ENCODE results near the gene FGF1. TPM values are rescaled to one million over a fixed set of nuclear protein-coding genes. Genes with fewer than 3 reads are reported as not detected.

Gene FGF1
- total RNA-seq, 4 donors from 2014 or later, result 0.81 to 1.3 (median 1.2) TPM

GRCh38 chr5:142701673-142702311, 15.9 kb upstream of the FGF1 start:
- no peaks in the 10 kb centered on the region for H3K9me3 ChIP-seq
- no peaks in the 10 kb centered on the region for H3K36me3 ChIP-seq
- no peak overlapping the region for H3K27ac ChIP-seq
- intact Hi-C loops (cut with DNase I), result no loop called here
- 84 to 88% methylated on average over 3 of the region's 3 CpGs for WGBS, 2 donors
- TF ChIP-seq CTCF (IDR thresholded peaks at IDR 0.05) (no peak), POLR2A (IDR thresholded peaks at IDR 0.05) (no peak)
- no peak overlapping the region for H3K4me3 ChIP-seq (replicated peaks in 1 of 3)
- peaks cover 14 to 23% of the 10 kb centered on the region in 2 donors for H3K4me1 ChIP-seq
- no peak for DNase-seq
- H3K27me3 ChIP-seq, result no peaks in the 10 kb centered on the region

GRCh38 chr5:142700566-142700965, 14.7 kb upstream of the FGF1 start:
- peak; percentile 58 to 72 for DNase-seq
- no peak overlapping the region for H3K27ac ChIP-seq
- no peaks in the 10 kb centered on the region for H3K9me3 ChIP-seq
- TF ChIP-seq CTCF (IDR thresholded peaks at IDR 0.05) (no peak), POLR2A (IDR thresholded peaks at IDR 0.05) (no peak)
- H3K4me3 ChIP-seq (replicated peaks in 1 of 3), result no peak overlapping the region
- 55 to 68% methylated on average over 7 of the region's 7 CpGs for WGBS, 2 donors
- peaks cover 14 to 24% of the 10 kb centered on the region in 2 donors for H3K4me1 ChIP-seq
- intact Hi-C loops (cut with DNase I), result no loop called here
- H3K36me3 ChIP-seq, result no peaks in the 10 kb centered on the region
- H3K27me3 ChIP-seq, result no peaks in the 10 kb centered on the region

GRCh38 chr5:142699184-142699720, 13.4 kb upstream of the FGF1 start:
- 3 to 5% methylated on average over 1 to 3 of the region's 3 CpGs for WGBS, 2 donors
- Histone ChIP-seq H3K36me3 (no peaks in the 10 kb centered on the region), H3K27me3 (no peaks in the 10 kb centered on the region), H3K4me3 (replicated peaks in 1 of 3) (no peak overlapping the region), H3K27ac (no peak overlapping the region), H3K4me1 (peaks cover 14 to 24% of the 10 kb centered on the region in 2 donors), H3K9me3 (no peaks in the 10 kb centered on the region)
- TF ChIP-seq CTCF (IDR thresholded peaks at IDR 0.05), result peak; percentile 83 to 97 (median 96)
- no peak for TF ChIP-seq POLR2A (IDR thresholded peaks at IDR 0.05)
- intact Hi-C loops (cut with DNase I), result loop anchor here (5.0 kb wide), 2 partner anchors 42 to 87 kb away; no protein-coding TSS in a partner anchor
- peak; percentile 87 to 90 for DNase-seq

DNA sequence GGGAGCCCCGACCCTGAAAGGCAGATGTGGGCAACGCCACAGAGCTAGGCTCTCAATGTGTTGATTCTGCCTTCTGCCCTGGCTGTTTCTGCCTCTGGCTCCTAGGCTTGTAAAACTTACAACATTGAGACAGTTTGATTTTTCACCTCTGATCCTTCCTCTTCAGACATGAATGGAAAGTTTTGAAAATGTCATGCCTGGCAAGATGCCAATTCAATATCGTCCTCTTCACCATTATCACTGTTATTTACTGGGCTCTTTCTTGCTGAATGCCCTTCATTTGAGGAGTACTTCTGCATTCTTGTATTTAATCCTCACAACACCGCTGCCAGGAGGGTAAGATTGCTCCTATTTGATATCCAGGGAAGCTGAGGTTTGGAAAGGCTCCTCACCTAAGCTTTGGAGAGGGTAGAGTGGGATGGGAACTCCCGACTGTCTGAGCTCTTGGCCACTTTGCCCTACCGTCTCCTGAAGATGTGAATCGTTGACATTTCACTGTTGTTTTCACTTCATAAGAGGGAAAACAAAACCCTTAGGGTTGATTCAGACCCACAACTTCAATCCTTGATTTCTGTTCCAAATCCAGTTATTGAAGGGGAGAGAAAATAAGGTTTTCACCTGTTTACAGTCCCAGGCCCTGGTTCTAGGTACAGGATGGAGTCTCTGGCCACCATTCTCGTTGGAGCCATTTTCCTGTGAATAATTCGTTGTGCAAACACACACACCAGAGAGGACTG, 12.7 kb upstream of the FGF1 start:
- TF ChIP-seq CTCF (IDR thresholded peaks at IDR 0.05), result no peak
- no peak for TF ChIP-seq POLR2A (IDR thresholded peaks at IDR 0.05)
- Histone ChIP-seq H3K36me3 (no peaks in the 10 kb centered on the region), H3K9me3 (no peaks in the 10 kb centered on the region), H3K4me1 (peaks cover 14 to 24% of the 10 kb centered on the region in 2 donors), H3K27ac (peak overlapping the region; percentile 27 to 75 (median 49)), H3K4me3 (replicated peaks in 1 of 3) (no peak overlapping the region), H3K27me3 (no peaks in the 10 kb centered on the region)
- DNase-seq, result no peak
- 47% methylated on average over 9 of the region's 9 CpGs for WGBS, 2 donors
- intact Hi-C loops (cut with DNase I), result loop anchor here (5.0 kb wide), 2 partner anchors 41 to 86 kb away; no protein-coding TSS in a partner anchor
